Astrocyte of the cerebellum (primary cell): Measurements from ENCODE around the gene EIF5B.

Experiments
- DNase-seq: peaks from one replicate; pipeline ENCODE4 v3.0.0-alpha.2; 2011; ENCODE audit warnings: low read depth
- H3K4me3 ChIP-seq: 2 replicates; pipeline ENCODE4 v1.5.1; 2011; ENCODE audit warnings: mild to moderate bottlenecking, low read depth, low read length, moderate library complexity
- CTCF ChIP-seq: IDR thresholded peaks from 2 replicates; pipeline ENCODE4 v1.5.1; 2012; ENCODE audit warnings: low read length, low read depth, moderate library complexity, mild to moderate bottlenecking; ENCODE audit errors: missing control alignments
- in situ Hi-C: cut with HindIII; loops from 2 replicates; pipeline ENCODE4 v1.10.0; 2017; ENCODE audit warnings: low sequenced_read_pairs

EIF5B gene

GRCh38 chr2:99386011-99386410 lies 48.8 kb downstream of the EIF5B start:
- no peak for TF ChIP-seq CTCF
- H3K4me3 ChIP-seq: no peak overlapping the region
- in situ Hi-C loops: no loop called here

GRCh38 chr2:99388892-99389291 lies 51.7 kb downstream of the EIF5B start:
- no peak for TF ChIP-seq CTCF
- in situ Hi-C loops: no loop called here
- no peak for DNase-seq
- H3K4me3 ChIP-seq: no peak overlapping the region

More at GRCh38 chr2:99386011-99386410, 48.8 kb downstream of the EIF5B start:
- DNase-seq: no peak

- DNase-seq: no peak
- H3K4me3 ChIP-seq: no peak overlapping the region
- in situ Hi-C loops: no loop called here
- no peak for TF ChIP-seq CTCF
Measured at GRCh38 chr2:99389371-99389770, 52.2 kb downstream of the EIF5B start.

- in situ Hi-C loops: no loop called here
- H3K4me3 ChIP-seq: no peak overlapping the region
- no peak for TF ChIP-seq CTCF
- no peak for DNase-seq
Measured at GRCh38 chr2:99389946-99390345, 52.8 kb downstream of the EIF5B start.

GRCh38 chr2:99395589-99396130 lies 58.5 kb downstream of the EIF5B start:
- in situ Hi-C loops: no loop called here
- DNase-seq: no peak
- no peak for TF ChIP-seq CTCF
- H3K4me3 ChIP-seq: no peak overlapping the region

GRCh38 chr2:99397266-99397920 lies 60.2 kb downstream of the EIF5B start:
- no peak overlapping the region for H3K4me3 ChIP-seq
- DNase-seq: no peak
- in situ Hi-C loops: no loop called here
- TF ChIP-seq CTCF: no peak

GRCh38 chr2:99398303-99398702 lies 61.1 kb downstream of the EIF5B start:
- DNase-seq: no peak
- H3K4me3 ChIP-seq: no peak overlapping the region
- no peak for TF ChIP-seq CTCF
- in situ Hi-C loops: no loop called here
